ENCODE results near the gene BEGAIN. TPM values are rescaled to one million over a fixed set of nuclear protein-coding genes. Genes with fewer than 3 reads are reported as not detected.

BEGAIN gene
- total and polyA plus RNA-seq, 9 of the 15 experiments (the other 6 are each of a cell fraction or from before 2014, with no cell fraction given) = 0.07 to 0.68 (median 0.55) TPM; not detected in 3

DNA sequence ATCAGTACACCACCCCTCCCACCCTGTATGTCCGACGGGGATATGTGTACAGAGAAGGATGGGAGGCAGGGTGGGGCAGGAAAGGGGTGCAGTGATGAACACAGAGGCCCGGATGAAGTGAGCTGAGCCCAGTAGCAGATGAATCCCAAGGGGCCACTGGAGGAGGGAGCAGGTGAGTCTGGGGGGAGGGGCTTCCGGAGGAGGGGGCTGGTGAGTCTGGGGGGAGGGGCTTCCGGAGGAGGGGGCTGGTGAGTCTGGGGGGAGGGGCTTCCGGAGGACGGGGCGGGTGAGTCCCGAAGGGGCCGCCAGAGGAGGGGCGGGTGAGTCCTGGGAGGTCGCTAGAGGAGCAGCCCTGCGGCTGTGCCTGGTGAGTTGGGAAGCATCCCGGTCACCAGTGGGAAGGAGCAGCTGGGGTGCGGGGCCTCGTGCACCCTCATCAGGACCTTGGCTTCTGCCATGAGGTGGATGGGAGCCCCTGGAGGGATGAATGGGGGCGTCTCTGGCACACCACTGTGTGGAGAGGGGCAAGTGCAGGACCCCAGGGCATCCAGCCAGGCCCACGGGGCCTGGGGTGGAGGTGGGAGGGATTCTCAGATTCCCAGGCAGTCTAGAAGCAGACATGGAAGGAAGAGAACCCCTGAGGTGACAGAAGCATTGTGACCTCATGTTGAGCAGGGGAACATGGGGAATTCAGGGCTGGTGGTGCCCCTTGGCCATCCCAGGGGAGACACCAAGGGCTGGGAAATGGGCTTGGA, 14.0 kb downstream of the BEGAIN start:
- DNase-seq (ENCODE audit: extremely low read depth in 1 of 4, low spot score in 3 of 4) (no peak), ATAC-seq (no peak), FAIRE-seq (no peak)
- in situ Hi-C loops (cut with MboI) = no loop called here
- Histone ChIP-seq H3K27ac (ENCODE audit: extremely low read depth, low read depth, low read length) (no peak overlapping the region), H3K36me3 (ENCODE audit: control insufficient read depth, insufficient read depth, low read length) (no peaks in the 10 kb centered on the region), H4K20me1 (replicated peaks; ENCODE audit: control insufficient read depth, insufficient read depth, low read length) (peaks cover 5% of the 10 kb centered on the region), H3K27me3 (ENCODE audit: control insufficient read depth in 2 of 2, insufficient read depth in 2 of 2, low read length in 2 of 2) (peaks cover 2 to 36% of the 10 kb centered on the region in 2 experiments; a peak in 3 of 5 replicates), H3K79me2 (ENCODE audit: control insufficient read depth, insufficient read depth, low read length) (no peaks in the 10 kb centered on the region), H2AFZ (ENCODE audit: low read depth, low read length) (no peak overlapping the region), H3K9ac (ENCODE audit: insufficient read depth in 1 of 2, low read depth in 2 of 2, low read length in 2 of 2) (no peak overlapping the region), H3K4me2 (ENCODE audit: insufficient read depth, low read length) (no peak overlapping the region), H3K9me3 (replicated peaks; ENCODE audit: control insufficient read depth, insufficient read depth, low read depth, low read length) (no peaks in the 10 kb centered on the region), H3K4me3 (no peak overlapping the region), H3K4me1 (replicated peaks in 1 of 2; ENCODE audit: control insufficient read depth in 2 of 2, insufficient read depth in 2 of 2, low read length in 2 of 2) (peaks cover 0 to 37% of the 10 kb centered on the region in 2 experiments; a peak in 2 of 5 replicates), H3K9me1 (ENCODE audit: control insufficient read depth, insufficient read depth, low read length) (no peaks in the 10 kb centered on the region)
- TF ChIP-seq EWSR1 (IDR thresholded peaks at IDR 0.05; ENCODE audit: borderline replicate concordance, low read depth, partially characterized antibody) (no peak), BCOR (IDR thresholded peaks at IDR 0.05) (no peak), SMARCA4 (IDR thresholded peaks at IDR 0.05) (no peak), POLR2G (IDR thresholded peaks at IDR 0.05; ENCODE audit: low read depth, low read length) (no peak), FOXA3 (CRISPR knock-in tag; conservative IDR thresholded peaks at IDR 0.05 in 1 of 2, IDR thresholded peaks at IDR 0.05 in 1 of 2) (no peak), HCFC1 (IDR thresholded peaks at IDR 0.05; ENCODE audit: low read depth, low read length) (no peak), HDAC6 (IDR thresholded peaks at IDR 0.05; ENCODE audit: low read depth, low read length) (no peak), CEBPB (tag; IDR thresholded peaks at IDR 0.05) (no peak), ZNF778 (CRISPR knock-in tag; IDR thresholded peaks at IDR 0.05) (no peak), MIER1 (IDR thresholded peaks at IDR 0.05; ENCODE audit: low read depth) (no peak), GATA2 (CRISPR knock-in tag; IDR thresholded peaks at IDR 0.05) (no peak), POLR3G (IDR thresholded peaks at IDR 0.05; ENCODE audit: extremely low read depth, insufficient read length, insufficient replicate concordance) (no peak), ZNF124 (CRISPR knock-in tag; IDR thresholded peaks at IDR 0.05) (no peak)
- TF ChIP-seq, protein P1, sequence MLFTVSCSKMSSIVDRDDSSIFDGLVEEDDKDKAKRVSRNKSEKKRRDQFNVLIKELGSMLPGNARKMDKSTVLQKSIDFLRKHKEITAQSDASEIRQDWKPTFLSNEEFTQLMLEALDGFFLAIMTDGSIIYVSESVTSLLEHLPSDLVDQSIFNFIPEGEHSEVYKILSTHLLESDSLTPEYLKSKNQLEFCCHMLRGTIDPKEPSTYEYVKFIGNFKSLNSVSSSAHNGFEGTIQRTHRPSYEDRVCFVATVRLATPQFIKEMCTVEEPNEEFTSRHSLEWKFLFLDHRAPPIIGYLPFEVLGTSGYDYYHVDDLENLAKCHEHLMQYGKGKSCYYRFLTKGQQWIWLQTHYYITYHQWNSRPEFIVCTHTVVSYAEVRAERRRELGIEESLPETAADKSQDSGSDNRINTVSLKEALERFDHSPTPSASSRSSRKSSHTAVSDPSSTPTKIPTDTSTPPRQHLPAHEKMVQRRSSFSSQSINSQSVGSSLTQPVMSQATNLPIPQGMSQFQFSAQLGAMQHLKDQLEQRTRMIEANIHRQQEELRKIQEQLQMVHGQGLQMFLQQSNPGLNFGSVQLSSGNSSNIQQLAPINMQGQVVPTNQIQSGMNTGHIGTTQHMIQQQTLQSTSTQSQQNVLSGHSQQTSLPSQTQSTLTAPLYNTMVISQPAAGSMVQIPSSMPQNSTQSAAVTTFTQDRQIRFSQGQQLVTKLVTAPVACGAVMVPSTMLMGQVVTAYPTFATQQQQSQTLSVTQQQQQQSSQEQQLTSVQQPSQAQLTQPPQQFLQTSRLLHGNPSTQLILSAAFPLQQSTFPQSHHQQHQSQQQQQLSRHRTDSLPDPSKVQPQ (CRISPR knock-in tag; IDR thresholded peaks at IDR 0.05; ENCODE audit: borderline replicate concordance) = no peak
- TF ChIP-seq, protein P2, sequence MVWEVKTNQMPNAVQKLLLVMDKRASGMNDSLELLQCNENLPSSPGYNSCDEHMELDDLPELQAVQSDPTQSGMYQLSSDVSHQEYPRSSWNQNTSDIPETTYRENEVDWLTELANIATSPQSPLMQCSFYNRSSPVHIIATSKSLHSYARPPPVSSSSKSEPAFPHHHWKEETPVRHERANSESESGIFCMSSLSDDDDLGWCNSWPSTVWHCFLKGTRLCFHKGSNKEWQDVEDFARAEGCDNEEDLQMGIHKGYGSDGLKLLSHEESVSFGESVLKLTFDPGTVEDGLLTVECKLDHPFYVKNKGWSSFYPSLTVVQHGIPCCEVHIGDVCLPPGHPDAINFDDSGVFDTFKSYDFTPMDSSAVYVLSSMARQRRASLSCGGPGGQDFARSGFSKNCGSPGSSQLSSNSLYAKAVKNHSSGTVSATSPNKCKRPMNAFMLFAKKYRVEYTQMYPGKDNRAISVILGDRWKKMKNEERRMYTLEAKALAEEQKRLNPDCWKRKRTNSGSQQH (CRISPR knock-in tag; IDR thresholded peaks at IDR 0.05) = no peak
- BruUV-seq (replicated peaks) = no TSS peak
- intact Hi-C loops (cut with micrococcal nuclease) = no loop called here
- POLR2A ChIA-PET = no interaction called here
- 12% methylated on average over 10 of the region's 18 CpGs for WGBS (ENCODE audit: insufficient coverage, low coverage, missing lambda C conversion rate)
- CTCF ChIA-PET (ENCODE audit: low intra/inter-chr PET ratio) = no interaction called here

Data from K562 (cell line).